ENCODE measurements around the gene KHNYN.

DNA sequence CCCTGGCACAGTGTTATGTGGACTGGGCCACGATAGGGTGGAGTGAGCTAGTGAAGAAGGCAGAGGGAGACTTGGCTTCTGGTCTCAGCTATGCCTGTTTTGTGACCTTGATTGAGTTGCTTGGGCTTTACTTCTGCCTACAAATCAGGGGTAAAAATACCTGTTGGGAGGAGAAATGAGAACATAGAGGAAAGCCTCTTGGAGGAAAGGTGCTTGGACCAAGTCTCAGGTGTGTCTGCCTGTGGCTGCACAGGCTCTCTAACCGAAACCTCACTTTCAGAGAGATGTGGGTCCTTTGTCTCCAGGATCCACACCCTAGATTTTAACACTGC is 7.9 kb downstream of the KHNYN start:
- no peak for TF ChIP-seq ZNF219 (CRISPR knock-in tag; IDR thresholded peaks at IDR 0.05; ENCODE audit: borderline replicate concordance)
- TF ChIP-seq, protein P1, sequence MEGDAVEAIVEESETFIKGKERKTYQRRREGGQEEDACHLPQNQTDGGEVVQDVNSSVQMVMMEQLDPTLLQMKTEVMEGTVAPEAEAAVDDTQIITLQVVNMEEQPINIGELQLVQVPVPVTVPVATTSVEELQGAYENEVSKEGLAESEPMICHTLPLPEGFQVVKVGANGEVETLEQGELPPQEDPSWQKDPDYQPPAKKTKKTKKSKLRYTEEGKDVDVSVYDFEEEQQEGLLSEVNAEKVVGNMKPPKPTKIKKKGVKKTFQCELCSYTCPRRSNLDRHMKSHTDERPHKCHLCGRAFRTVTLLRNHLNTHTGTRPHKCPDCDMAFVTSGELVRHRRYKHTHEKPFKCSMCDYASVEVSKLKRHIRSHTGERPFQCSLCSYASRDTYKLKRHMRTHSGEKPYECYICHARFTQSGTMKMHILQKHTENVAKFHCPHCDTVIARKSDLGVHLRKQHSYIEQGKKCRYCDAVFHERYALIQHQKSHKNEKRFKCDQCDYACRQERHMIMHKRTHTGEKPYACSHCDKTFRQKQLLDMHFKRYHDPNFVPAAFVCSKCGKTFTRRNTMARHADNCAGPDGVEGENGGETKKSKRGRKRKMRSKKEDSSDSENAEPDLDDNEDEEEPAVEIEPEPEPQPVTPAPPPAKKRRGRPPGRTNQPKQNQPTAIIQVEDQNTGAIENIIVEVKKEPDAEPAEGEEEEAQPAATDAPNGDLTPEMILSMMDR (IDR thresholded peaks at IDR 0.05) = no peak
- no peak for TF ChIP-seq CREB1 (CRISPR knock-in tag; IDR thresholded peaks at IDR 0.05)
- no peak for TF ChIP-seq IRF2 (CRISPR knock-in tag; IDR thresholded peaks at IDR 0.05; ENCODE audit: borderline replicate concordance, low read depth)
- TF ChIP-seq, protein P2, sequence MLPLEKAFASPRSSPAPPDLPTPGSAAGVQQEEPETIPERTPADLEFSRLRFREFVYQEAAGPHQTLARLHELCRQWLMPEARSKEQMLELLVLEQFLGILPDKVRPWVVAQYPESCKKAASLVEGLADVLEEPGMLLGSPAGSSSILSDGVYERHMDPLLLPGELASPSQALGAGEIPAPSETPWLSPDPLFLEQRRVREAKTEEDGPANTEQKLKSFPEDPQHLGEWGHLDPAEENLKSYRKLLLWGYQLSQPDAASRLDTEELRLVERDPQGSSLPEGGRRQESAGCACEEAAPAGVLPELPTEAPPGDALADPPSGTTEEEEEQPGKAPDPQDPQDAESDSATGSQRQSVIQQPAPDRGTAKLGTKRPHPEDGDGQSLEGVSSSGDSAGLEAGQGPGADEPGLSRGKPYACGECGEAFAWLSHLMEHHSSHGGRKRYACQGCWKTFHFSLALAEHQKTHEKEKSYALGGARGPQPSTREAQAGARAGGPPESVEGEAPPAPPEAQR (CRISPR knock-in tag; IDR thresholded peaks at IDR 0.05) = no peak
- TF ChIP-seq, protein P3, sequence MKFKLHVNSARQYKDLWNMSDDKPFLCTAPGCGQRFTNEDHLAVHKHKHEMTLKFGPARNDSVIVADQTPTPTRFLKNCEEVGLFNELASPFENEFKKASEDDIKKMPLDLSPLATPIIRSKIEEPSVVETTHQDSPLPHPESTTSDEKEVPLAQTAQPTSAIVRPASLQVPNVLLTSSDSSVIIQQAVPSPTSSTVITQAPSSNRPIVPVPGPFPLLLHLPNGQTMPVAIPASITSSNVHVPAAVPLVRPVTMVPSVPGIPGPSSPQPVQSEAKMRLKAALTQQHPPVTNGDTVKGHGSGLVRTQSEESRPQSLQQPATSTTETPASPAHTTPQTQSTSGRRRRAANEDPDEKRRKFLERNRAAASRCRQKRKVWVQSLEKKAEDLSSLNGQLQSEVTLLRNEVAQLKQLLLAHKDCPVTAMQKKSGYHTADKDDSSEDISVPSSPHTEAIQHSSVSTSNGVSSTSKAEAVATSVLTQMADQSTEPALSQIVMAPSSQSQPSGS (CRISPR knock-in tag; IDR thresholded peaks at IDR 0.05; ENCODE audit: borderline replicate concordance, low read depth) = no peak

Measured in WTC11 (cell line).